Ammon's horn (tissue), 1 donor: ENCODE data around the gene SRPK2.

ENCODE experiments used
- DNase-seq: peaks from one replicate; pipeline ENCODE4 v3.0.0-alpha.2; 2016; ENCODE audit warnings: low spot score

Gene SRPK2

GRCh38 chr7:105097619-105098018 lies 291.1 kb downstream of the SRPK2 start:
- no peak for DNase-seq

GRCh38 chr7:105096306-105096705 lies 292.4 kb downstream of the SRPK2 start:
- no peak for DNase-seq

GRCh38 chr7:105094966-105095365 lies 293.8 kb downstream of the SRPK2 start:
- DNase-seq = no peak

GRCh38 chr7:105088456-105088855 lies 300.3 kb downstream of the SRPK2 start:
- DNase-seq = no peak

DNA sequence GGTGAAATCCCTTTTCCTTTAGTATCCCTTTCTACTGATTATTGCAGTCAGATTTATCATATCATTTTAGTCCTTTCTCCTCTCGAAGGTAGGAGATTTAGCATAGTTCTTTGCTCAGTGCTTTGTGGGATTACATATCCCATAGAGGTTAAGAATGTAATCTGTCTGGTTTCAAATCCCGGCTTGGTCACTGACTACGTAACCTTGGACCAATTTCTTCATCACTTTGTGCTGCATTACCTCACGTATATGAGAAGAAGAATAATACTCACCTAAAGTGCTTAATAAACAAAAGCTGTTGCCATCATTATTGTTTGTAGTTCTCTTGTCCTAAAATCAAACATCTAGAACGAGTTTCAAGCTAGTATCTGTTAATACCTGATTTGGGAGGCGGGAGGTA lies 300.7 kb downstream of the SRPK2 start:
- DNase-seq = no peak

DNA sequence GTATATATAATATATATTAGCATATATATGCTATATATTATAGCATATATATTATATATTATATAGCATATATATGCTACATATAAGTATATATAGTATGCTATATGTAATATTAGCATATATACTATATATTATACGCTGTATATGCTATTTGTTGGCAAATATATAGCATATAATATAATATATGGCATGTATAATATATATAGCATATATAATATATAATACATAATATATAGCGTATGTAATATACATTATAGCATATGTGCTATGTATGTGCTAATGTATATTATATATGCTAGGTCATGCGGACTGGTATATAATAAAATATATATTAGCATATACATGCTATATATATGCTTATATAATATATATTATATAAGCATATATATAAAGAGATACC lies 301.9 kb downstream of the SRPK2 start:
- no peak for DNase-seq

- DNase-seq = no peak
Observed at GRCh38 chr7:105084581-105084980, 304.1 kb downstream of the SRPK2 start.

DNA sequence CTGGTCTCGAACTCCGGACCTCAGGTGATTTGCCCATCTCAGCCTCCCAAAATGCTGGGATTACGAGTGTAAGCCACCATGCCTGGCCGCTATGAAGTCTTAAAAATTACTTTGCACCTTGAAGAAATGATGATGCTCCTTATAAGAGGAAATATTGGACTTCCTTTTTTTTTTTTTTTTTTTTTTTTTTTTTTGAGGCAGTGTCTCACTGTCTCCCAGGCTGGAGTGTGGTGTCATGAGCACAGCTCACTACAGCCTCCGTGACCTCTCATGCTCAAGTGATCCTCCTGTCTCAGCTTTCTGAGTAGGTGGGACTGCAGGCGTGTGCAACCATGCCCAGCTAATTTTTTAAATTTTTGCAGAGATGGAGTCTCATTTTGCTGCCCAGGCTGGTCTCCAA lies 309.4 kb downstream of the SRPK2 start:
- DNase-seq = no peak

DNA sequence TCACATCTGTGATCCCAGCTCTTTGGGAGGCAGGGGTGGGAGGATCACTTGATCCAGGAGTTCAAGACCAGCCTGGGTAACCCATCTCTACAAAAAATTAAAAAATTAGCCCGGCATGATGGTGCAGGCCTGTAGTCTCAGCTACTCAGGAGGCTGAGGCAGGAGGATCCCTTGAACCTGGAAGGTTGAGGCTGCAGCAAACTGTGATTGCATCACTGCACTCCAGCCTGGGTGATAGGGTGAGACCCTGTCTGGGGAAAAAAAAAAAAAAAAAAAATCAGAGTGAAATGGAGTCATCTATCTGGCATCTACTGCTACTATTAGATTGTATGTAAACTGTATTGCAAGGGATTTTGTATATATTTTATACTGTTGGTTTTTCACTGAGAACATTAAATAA lies 315.6 kb downstream of the SRPK2 start:
- DNase-seq = no peak

- DNase-seq = no peak
Observed at GRCh38 chr7:105068886-105069285, 319.8 kb downstream of the SRPK2 start.

- DNase-seq = no peak
Observed at GRCh38 chr7:105067691-105068090, 321.0 kb downstream of the SRPK2 start.
